Stimulated activated CD4-positive, alpha-beta T cell treated with anti-CD3 and anti-CD28 coated beads, Interleukin-15, amount 100 ng/mL, for 24 hours (primary cell): Measurements from ENCODE around the gene MYO9B.
"Not testable (repeated sequence)": the region's sequence is repeated elsewhere in the genome, so short reads cannot be mapped to it uniquely, and the experiment has no call there.

Experiments
- DNase-seq: peaks from one replicate; pipeline ENCODE4 v3.0.0-alpha.2; 2020

The MYO9B gene

DNA sequence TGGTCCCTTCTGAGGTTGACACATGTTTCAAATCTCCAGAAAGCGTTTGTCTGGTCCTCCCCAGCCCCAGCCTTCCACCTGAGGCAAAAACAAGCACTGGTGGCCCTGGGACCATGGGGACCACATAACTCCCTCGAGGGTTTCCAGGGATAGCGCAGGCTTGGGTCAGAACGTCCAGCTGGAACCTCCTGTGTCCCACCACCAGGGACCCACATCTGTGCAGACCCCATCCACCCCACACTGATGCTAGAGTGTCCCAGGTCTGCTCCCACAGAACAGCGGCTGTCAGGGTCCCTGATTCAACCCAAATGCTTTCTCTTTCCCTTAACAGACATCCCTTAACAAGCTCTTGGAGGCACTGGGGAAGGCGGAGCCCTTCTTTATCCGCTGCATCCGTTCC, 110.0 kb downstream of the MYO9B start:
- DNase-seq = no peak

DNA sequence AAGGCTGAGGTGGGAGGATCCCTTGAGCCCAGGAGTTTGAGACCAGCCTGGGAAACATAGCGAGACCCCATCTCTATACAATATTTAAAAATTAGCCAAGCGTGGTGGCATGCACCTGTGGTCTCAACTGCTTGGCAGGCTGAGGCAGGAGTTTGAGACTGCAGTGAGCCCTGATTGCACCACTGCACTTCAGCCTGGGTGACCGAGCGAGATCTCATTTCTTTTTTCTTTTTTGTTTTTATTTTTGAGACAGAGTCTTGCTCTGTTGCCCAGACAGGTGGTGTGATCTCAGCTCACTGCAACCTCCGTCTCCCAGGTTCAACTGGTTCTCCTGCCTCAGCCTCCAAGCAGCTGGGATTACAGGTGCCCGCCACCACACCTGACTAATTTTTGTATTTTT, 116.2 kb downstream of the MYO9B start:
- not testable (repeated sequence) for DNase-seq

DNA sequence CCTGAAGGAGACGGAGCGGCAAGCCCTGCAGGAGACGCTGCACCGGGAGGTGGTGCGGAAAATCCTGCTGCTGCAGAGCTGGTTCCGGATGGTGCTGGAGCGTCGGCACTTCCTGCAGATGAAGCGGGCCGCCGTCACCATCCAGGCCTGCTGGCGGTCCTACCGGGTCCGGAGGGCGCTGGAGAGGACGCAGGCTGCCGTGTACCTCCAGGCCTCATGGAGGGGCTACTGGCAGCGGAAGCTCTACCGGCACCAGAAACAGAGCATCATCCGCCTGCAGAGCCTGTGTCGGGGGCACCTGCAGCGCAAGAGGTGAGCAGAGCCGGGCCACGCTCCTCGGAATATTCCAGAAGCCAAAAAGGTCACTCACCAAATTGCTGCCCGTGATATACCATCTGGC, 117.2 kb downstream of the MYO9B start:
- no peak for DNase-seq

DNA sequence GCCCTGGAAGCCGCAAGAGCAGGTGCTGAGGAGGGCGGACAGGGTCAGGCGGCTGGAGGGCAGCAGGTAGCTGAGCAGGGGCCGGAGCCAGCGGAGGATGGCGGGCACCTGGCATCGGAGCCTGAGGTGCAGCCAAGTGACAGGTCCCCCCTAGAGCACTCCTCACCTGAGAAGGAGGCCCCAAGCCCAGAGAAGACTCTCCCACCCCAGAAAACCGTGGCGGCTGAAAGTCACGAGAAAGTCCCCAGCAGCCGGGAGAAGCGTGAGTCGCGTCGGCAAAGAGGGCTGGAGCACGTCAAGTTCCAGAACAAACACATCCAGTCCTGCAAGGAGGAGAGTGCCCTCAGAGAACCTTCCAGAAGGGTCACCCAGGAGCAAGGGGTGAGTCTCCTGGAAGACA, 119.0 kb downstream of the MYO9B start:
- DNase-seq = no peak

DNA sequence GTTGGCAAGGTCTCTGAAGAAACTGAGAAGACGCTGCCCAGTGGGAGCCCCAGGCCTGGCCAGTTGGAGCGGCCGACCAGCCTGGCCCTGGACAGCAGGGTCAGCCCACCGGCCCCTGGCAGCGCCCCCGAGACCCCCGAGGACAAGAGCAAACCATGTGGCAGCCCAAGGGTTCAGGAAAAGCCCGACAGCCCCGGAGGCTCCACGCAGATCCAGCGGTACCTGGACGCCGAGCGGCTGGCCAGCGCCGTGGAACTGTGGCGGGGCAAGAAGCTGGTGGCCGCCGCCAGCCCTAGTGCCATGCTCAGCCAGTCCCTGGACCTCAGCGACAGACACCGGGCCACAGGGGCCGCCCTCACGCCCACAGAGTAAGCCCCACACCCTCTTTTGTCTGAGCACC, 119.5 kb downstream of the MYO9B start:
- DNase-seq = no peak

DNA sequence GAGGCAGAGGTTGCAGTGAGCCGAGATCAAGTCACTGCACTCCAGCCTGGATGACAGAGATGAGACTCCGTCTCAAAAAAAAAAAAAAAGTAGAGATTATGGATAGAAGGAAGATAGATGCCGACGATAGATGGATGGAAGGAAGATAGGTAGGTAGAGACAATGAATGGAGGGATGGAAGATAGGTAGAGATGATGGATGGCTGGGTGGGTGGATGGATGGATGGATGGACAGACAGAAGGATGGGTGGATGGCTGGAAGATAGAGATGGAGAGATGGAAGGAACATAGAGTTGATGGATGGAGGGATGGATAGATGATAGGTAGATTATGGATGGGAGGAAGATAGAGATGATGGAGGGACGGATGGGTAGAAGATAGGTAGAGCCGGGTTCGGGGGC, 121.0 kb downstream of the MYO9B start:
- DNase-seq = no peak

DNA sequence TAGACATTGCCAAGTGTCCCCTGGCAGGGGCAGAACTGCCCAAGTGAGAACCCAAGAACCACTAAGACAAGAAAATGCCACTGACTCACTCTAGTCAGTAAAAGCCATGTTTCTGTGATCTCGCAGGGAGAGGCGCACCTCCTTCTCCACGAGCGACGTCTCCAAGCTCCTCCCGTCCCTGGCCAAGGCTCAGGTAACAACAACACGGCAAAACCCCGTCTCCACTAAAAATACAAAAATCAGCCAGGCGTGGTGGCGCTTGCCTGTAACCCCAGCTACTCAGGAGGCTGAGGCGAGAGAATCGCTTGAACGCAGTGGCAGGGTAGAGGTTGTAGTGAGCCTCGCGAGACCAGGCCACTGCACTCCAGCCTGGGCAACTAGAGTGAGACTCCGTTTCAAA, 122.1 kb downstream of the MYO9B start:
- DNase-seq = no peak

DNA sequence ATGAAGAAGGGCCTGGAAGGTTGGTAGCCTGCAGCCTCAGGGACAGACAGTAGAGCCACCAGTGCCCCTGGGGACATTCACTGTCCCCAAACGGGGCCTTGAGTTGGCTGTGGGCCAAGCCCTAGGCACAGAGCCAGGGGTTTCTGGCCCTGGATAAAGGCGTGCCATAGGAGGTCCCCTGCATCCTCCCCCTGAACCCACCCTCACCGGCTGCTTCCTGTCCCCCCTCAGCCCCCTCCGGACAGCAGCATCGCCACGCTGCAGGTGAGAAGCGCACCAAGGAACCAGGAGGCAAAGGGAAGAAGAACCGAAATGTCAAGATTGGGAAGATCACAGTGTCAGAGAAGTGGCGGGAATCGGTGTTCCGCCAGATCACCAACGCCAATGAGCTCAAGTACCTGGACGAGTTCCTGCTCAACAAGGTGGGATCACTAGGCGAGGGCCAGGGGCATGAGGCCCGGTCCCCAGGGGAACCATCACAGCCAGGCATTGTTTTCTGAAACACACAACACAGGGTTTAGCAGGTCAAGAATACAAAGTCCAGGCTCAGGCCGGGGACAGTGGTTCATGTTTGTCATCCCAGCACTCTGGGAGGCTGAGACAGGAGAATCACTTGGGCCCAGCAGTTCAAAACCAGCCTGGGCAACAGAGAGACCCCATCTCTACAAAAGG, 125.0 kb downstream of the MYO9B start:
- no peak for DNase-seq

DNA sequence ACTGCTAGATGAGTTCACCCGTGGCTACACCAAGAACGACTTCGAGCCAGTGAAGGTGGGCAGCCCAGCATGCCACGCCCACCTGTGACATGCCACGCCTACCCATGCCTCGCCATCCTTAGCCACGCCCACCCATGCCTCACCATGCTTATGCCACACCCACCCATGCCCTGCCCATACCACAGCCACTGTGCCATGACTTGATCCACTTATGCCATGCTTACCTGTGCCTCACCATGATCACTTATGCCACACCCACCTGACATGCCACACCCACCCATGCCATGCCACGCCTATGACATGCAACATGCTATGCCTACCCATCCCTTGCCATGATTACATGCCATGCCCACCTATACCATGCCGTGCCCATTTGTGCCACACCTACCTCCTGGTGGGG, 126.7 kb downstream of the MYO9B start:
- DNase-seq = peak; percentile 52

DNA sequence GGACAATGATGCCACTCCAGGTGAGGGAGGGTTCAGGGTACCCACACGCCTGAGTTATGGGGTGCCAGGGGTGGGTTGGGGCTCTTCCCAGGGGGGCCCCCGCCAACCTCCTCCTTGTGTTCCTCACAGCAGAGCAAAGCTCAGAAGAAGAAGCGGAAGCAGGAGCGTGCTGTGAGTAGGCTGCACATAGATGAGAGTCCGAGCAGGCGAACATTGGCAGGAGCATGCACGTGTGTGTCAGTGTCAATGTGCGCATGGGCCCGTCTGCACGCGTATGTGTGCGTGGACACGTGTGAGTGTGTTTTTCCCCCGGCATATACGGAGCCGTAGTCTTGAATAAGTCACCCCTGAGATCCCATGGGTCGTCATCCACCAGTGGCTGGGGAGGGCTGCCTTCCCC, 127.1 kb downstream of the MYO9B start:
- no peak for DNase-seq

DNA sequence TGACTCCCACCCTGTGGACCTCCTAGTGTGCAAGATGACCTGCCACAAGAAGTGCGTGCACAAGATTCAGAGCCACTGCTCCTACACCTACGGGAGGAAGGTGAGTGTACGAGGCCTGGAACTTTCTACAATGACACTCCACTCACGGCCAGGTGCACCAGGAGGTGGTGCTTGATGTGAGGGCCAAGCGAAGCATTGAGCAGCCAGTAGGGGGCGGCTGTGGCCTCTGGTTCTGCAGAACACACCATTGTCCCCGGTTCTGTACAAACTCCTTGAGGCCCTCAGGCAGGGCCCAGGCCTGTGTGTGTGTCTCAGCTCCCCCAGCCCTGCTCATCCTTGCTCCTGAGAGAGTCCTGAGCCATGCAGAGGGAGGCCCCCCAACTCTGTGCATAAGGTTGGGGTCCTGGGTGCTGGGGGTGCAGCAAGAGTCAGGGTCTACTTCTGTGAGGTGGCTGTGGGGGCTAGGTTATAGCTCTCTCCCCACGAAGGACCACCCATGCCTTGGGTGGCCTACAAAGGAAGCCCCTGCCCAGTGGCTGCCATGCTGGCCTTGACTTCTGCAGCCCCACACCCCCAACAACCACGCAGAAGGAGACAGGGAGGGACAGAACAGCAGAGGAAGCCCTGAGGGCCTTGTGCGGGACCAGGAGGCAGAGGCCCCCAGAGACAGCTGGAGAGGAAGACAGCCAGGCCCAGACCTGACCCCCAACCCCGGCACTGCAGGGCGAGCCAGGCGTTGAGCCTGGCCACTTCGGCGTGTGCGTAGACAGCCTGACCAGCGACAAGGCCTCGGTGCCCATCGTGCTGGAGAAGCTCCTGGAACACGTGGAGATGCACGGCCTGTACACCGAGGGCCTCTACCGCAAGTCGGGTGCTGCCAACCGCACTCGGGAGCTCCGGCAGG, 129.9 kb downstream of the MYO9B start:
- DNase-seq = peak; percentile 70

DNA sequence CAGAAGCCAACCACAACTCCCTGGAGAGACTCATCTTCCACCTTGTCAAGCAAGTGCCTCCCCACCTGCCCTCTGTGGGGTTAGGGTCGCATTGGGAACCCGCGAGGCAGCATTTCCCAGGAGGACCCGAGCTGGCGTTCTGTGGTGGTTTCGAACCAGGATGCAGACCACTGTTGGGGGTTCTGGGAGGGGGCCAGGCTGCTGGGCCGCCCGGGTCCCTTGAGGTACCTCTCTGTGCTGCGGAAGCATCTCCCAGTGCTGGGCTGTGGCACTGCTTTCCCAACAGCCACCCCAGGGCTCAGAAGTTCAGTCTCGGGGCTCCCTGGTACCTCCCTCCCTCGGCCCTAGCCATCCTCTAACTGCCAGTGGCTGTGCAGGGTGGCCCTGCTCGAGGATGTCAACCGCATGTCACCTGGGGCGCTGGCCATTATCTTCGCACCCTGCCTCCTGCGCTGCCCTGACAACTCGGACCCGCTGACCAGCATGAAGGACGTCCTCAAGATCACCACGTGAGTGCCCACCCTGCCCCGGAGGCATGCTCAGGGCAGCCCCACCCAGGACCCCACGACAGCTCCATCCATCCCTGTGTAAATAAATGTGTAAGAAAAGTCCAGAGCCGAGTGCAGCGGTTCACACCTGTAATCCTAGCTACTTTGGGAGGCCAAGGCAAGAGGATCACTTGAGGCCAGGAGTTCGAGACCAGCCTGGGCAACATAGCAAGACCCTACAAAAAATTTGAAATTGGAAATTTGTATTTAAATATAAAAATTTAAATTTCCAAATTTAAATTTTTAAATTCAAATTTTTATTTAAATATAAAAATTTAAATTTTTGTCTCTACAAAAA, 131.4 kb downstream of the MYO9B start:
- DNase-seq = no peak

DNA sequence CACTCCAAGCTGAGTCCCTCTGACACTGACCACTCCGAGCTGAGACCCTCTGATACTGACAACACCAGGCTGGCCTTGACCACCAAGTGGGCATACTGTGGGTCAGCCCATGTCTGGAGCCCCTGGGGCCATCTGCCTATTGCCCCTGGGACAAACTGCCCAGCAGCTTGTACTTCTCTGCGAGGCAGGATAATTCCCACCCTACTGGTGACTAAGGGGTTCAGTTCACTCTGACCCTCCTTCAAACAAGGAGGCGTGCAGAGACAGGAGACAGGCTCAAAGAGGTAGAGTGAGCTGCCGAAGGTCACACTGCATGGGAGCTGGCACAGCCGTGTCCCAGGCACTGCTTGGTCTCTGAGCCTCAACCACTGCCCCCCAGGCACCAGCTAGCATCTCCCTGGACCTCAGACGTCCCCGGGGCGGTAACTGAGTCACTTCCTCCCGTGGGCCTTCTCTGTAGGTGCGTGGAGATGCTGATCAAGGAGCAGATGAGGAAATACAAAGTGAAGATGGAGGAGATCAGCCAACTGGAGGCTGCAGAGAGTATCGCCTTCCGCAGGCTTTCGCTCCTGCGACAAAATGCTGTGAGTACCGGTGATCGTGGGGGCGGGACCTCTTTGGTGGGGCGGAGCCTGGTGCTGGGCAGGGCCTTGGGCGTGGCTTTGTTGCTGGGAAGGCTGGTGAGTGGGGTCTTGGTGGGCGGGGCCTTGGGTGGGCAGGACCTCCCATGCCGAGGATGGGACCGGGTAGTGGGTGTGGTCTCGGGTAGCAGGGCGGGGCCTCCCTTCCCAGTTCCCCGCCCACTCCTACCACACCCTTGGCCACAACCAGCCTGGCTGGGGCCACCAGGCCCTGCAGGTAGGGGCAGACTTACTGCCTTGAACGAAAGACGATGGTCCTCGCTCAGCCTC, 133.8 kb downstream of the MYO9B start:
- DNase-seq = peak; percentile 74

DNA sequence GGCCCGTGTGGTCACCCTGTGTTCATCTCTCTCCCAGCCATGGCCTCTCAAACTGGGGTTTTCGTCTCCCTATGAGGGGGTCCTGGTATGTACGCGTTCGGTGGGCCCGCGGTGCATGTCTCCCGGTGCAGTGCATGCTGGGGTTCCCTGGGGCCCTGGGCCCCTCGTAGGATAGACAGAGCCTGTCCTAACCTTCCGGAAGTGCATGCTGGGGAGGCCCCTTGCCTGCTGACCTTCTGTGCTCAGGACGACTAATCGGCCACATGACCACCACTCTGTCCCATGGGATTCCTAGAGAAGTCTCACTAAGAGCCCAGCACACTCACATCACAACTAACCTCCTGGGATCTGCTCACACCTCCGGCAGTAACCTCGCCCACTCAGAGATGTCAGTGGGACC, 134.7 kb downstream of the MYO9B start:
- DNase-seq = no peak

DNA sequence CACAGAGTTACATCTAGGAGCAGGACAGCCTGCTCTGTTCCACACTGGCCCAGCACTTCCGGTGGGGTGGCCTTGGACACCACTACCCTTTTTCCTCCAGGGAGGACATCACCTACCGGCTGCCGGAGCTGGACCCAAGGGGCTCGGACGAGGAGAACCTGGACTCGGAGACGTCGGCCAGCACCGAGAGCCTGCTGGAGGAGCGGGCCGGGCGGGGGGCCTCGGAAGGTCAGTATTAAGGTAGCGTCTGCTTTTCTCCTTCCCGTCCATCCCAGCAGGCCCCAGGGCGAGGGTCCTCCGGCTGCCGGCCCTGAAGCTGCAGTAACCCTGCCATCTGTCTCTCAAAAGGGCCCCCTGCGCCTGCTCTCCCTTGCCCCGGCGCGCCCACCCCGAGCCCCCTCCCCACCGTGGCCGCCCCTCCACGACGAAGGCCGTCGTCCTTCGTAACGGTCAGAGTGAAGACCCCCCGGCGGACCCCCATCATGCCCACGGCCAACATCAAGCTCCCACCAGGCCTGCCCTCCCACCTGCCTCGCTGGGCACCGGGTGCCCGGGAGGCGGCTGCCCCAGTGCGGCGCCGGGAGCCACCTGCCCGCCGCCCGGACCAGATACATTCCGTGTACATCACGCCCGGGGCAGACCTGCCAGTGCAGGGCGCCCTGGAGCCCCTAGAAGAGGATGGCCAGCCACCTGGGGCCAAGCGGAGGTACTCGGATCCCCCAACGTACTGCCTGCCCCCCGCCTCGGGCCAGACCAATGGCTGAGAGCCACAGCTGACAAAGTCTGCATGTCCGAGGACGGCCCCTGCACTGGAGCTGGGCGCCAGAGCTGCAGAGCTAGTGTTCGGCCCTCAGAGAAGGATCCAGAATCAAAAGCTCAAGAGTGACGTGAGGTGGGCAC, 136.2 kb downstream of the MYO9B start:
- no peak for DNase-seq

DNA sequence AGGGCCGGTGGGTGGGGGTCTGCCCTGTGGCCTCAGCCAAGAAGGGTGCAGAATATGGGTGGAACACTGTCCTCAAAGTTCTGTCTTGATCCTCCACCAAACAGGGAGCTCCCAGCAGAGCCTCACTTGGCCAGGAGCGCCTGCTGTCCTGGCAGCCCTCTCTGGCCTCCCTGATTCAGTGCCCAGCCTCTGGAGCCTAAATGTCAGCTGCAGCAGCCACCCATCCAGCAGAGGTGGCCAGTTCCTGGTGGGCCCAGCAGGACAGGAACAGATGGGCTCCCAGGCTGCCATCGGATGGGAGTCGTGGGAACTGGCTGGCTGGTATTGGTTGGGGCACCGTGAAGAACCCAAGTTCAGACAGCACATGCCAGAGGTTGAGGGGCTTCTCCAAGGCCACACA, 137.8 kb downstream of the MYO9B start:
- DNase-seq = no peak

DNA sequence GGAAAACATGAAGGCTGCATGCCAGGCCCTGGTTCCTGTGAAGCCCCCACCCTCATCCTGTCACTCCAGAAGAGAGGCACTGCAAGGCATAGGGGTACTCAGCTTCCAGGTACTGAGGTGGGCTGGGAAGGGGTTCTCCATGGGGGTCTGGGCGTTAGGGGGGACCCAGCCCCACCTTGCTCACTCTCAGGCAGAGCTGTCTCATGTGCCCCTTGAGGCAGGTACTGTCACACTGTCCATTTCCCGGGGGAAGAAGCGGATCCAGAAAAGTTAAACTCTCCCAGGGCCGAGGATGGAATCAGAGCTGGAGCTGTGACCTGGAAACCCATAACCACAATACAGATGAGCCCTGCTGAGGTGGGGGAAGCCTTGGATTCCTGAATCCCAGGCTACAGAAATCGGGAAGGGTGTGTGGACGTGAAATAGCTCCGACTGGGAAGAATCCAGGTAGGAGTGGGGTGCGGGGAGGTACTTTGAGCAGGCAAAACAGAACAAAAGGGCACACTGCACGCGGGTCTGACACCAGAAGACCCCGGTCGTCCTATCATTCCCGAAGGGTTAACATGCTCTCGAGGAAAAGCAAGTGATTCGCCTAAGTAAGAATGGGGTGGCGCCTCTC, 139.0 kb downstream of the MYO9B start:
- DNase-seq = no peak

DNA sequence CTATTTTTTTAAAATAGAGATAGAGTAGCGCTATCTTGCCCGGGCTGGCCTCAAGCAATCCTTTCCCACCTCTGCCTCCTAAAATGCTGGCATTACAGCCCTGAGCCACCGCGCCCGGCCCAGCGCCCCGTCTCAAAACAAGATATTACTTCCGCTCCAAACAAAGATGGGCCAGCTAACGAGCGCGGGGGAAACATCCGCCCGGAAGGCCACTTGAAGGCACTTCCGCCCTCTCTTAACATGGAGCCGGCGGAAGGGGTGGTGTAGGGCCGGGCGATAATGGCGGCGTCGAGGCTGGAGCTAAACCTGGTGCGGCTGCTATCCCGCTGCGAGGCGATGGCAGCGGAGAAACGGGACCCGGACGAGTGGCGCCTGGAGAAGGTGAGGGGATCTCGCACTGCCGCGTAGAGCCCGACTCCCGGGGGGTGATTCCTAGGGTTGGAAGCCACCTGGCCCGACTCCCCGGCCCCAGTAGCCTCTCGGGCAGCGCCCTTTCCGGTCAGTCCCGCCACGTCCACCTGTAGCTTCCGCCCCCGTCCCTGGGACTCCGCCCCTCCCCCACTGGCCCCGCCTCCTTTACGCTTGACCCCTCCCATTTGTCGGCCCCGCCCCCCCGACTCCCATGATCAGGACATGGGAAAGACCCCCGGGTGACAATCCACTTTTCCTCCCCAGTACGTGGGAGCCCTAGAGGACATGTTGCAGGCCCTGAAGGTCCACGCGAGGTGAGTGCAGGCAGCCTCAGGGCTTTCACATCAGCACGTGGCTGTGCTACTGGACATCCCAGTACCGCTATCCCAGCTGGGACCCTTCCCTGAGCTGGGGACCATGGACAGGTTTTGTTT, 139.8 kb downstream of the MYO9B start, which contains the start of gene USE1:
Gene USE1, plus strand, starts transcription at position 231 of the 845 bp plus-strand sequence. Its CDS starts 49 bp downstream, at position 280.
- peak; percentile 89 for DNase-seq

DNA sequence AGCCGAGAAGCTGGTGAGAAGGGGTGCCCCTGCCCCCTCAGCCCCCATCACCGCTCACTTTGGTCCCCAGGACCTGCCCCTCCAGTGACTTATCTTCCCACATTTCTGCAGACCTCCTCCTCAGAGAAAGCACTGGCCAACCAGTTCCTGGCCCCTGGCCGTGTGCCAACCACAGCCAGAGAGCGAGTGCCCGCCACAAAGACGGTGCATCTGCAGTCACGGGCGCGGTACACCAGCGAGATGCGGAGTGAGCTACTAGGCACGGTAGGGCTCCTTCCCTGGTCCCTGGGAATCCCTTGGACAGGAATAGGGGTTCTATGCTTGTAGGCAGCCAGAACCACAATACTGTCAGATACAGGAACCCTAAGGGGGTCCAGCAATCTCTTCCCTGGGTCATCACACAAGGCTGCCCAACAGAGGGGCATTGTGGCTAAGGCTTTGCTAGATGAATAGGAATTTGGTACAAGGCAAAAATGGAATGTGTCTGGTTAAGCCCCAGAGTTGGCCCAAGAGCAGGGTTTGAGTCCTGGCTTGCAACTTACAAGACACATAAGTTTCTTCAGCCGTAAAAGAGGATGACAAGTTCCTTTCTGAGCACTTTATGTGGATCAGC, 140.6 kb downstream of the MYO9B start:
- DNase-seq = no peak
